GM12878 (cell line): ENCODE measurements around the gene ZBTB16.

Source experiments
- CREB1 ChIP-seq: IDR thresholded peaks from 2 replicates; pipeline ENCODE4 v1.6.1; 2012; ENCODE audit warnings: low read depth, mild to moderate bottlenecking, inconsistent platforms
- CTCF ChIP-seq, 3 experiments: IDR thresholded peaks in 2 of 3; conservative IDR thresholded peaks in 1 of 3; 2 replicates each; pipeline ENCODE4 v1.5.1; 2011; ENCODE audit warnings: low read depth in 3 of 3, low read length in 3 of 3, mild to moderate bottlenecking in 3 of 3, control low read depth in 2 of 3, moderate library complexity in 2 of 3, inconsistent platforms in 1 of 3, mixed read lengths in 1 of 3; ENCODE audit not compliant: control insufficient read depth in 2 of 3, insufficient read depth in 1 of 3; ENCODE audit errors: extremely low read depth in 1 of 3
- ELK1 ChIP-seq: IDR thresholded peaks from 2 replicates; pipeline ENCODE4 v1.6.1; 2012; ENCODE audit warnings: low read depth, low read length, improper control_type of control experiment
- EP300 ChIP-seq, 2 experiments: fragments of 150-350 bp in 1 of 2; IDR thresholded peaks; 2 replicates each; pipeline ENCODE4 v1.6.1; 2011 to 2012; ENCODE audit warnings: low read depth in 2 of 2, low read length in 2 of 2, borderline replicate concordance in 1 of 2, improper control_type of control experiment in 1 of 2, inconsistent platforms in 1 of 2; ENCODE audit not compliant: control insufficient read depth in 1 of 2
- HDGF ChIP-seq: fragments of 450-650 bp; IDR thresholded peaks from 2 replicates; pipeline ENCODE4 v1.6.1; 2016; ENCODE audit warnings: antibody characterized with exemption
- JUND ChIP-seq: IDR thresholded peaks from 2 replicates; pipeline ENCODE4 v1.6.1; 2012; ENCODE audit warnings: low read depth, mild to moderate bottlenecking, low read length, improper control_type of control experiment, moderate library complexity
- MYC ChIP-seq: IDR thresholded peaks from 2 replicates; pipeline ENCODE4 v1.6.1; 2011; ENCODE audit warnings: mild to moderate bottlenecking, low read length, moderate library complexity, inconsistent platforms; ENCODE audit not compliant: insufficient read depth, insufficient replicate concordance, insufficient read length, severe bottlenecking
- REST ChIP-seq: IDR thresholded peaks from 2 replicates; pipeline ENCODE4 v1.6.1; 2012; ENCODE audit warnings: mild to moderate bottlenecking, low read depth, low read length
- TCF12 ChIP-seq: IDR thresholded peaks from 2 replicates; pipeline ENCODE4 v1.6.1; 2011; ENCODE audit warnings: low read depth, mild to moderate bottlenecking, low read length

GRCh38 chr11:114151631-114152030 is 92.1 kb downstream of the ZBTB16 start:
- TF ChIP-seq ELK1 (no peak), CREB1 (no peak), CTCF (IDR thresholded peaks at IDR 0.05 in 2 of 3, conservative IDR thresholded peaks at IDR 0.05 in 1 of 3; ENCODE audit: control insufficient read depth in 2 of 3, extremely low read depth in 1 of 3, insufficient read depth in 1 of 3, low read depth in 3 of 3, low read length in 3 of 3) (no peak), REST (no peak), EP300 (IDR thresholded peaks at IDR 0.05; ENCODE audit: borderline replicate concordance in 1 of 2, control insufficient read depth in 1 of 2, low read depth in 2 of 2, low read length in 2 of 2) (no peak), HDGF (no peak), TCF12 (no peak), JUND (no peak), MYC (no peak)
